ENCODE results near the gene BCL7B. TPM values are rescaled to one million over a fixed set of nuclear protein-coding genes. Genes with fewer than 3 reads are reported as not detected.

Gene BCL7B
- total RNA-seq, 1 experiment from 2014 or later = 95.4 TPM

DNA sequence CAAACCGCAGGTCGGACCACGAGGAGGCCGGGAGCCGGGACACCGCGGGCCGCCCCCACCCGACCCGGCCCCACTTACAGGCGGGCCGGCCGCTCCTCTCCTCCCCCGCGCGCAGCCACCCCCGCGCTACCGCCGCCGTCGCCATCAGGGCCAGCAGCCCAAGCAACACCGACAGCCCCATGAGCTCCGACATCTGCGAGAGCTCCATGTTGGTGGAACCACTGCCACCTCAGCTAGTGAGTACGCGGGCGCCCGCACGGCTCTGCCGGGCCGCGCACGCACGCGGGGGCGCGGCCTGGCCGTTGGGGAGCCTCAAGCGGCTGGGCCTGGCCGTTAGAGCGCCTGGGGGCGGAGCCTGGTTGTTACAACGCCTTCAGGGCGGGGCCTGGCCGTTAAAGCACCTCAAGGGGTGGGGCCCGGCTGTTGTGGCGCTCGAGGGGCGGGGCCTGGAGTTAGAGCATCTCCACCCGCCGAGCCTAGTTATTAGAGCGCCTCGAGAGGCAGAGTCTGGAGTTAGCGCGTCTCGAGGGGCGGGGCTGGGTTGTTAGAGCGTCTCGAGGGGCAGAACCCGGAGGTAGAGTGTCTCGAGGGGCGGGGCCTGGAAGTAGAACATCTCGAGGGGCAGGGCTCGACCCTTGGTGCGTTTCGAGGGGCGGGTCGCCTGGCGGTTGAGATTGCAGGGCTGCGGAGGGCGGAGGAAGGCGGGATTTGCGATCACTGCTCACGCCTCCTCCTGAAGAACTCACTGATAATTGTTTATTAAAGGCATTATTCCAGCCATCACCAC lies 21.0 kb upstream of the BCL7B start, which contains the start of gene TBL2:
TSS of gene TBL2 (minus strand) at position 238 of the 787 bp plus-strand sequence. CDS start at position 208, 30 bp downstream.
- no peaks in the 10 kb centered on the region; the same call in 1 of the 2 replicates for H3K36me3 ChIP-seq (ENCODE audit: control insufficient read depth, insufficient read depth, low read length)
- intact Hi-C loops (cut with micrococcal nuclease; ENCODE audit: unreplicated experiment) = no loop called here
- POLR2A ChIA-PET = interaction anchor here (0.5 to 1.0 kb wide), 6 partner anchors 9 to 156 kb away, joined by 3 to 11 read pairs (median 4); partner anchors contain the start of gene BAZ1B
- no peaks in the 10 kb centered on the region for H3K27me3 ChIP-seq (ENCODE audit: control insufficient read depth, insufficient read depth, low read length)
- ATAC-seq (peak; percentile 95), DNase-seq (ENCODE audit: low read depth, low spot score) (peak; percentile 94)
- peak within 1 kb of the TSS; percentile 91 for H3K27ac ChIP-seq (ENCODE audit: low read length)
- H3K9me3 ChIP-seq (ENCODE audit: control insufficient read depth, insufficient read depth, low read depth, low read length) = no peaks in the 10 kb centered on the region
- CTCF ChIA-PET = interaction anchor here (0.5 to 0.6 kb wide), 4 partner anchors 40 to 574 kb away, joined by 3 to 7 read pairs (median 4); no protein-coding TSS in a partner anchor
- BruUV-seq (replicated peaks) = no TSS peak
- TF ChIP-seq POLR2AphosphoS5 (IDR thresholded peaks at IDR 0.05; ENCODE audit: low read depth, low read length) (peak; percentile 95), SIN3A (IDR thresholded peaks at IDR 0.05; ENCODE audit: borderline replicate concordance, insufficient read depth, low read depth, low read length) (peak; percentile 79; the same call in 1 of the 2 replicates), TCF7L2 (IDR thresholded peaks at IDR 0.05; ENCODE audit: low read depth, low read length) (no peak)
- TF ChIP-seq, protein P1, sequence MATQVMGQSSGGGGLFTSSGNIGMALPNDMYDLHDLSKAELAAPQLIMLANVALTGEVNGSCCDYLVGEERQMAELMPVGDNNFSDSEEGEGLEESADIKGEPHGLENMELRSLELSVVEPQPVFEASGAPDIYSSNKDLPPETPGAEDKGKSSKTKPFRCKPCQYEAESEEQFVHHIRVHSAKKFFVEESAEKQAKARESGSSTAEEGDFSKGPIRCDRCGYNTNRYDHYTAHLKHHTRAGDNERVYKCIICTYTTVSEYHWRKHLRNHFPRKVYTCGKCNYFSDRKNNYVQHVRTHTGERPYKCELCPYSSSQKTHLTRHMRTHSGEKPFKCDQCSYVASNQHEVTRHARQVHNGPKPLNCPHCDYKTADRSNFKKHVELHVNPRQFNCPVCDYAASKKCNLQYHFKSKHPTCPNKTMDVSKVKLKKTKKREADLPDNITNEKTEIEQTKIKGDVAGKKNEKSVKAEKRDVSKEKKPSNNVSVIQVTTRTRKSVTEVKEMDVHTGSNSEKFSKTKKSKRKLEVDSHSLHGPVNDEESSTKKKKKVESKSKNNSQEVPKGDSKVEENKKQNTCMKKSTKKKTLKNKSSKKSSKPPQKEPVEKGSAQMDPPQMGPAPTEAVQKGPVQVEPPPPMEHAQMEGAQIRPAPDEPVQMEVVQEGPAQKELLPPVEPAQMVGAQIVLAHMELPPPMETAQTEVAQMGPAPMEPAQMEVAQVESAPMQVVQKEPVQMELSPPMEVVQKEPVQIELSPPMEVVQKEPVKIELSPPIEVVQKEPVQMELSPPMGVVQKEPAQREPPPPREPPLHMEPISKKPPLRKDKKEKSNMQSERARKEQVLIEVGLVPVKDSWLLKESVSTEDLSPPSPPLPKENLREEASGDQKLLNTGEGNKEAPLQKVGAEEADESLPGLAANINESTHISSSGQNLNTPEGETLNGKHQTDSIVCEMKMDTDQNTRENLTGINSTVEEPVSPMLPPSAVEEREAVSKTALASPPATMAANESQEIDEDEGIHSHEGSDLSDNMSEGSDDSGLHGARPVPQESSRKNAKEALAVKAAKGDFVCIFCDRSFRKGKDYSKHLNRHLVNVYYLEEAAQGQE (IDR thresholded peaks at IDR 0.05; ENCODE audit: insufficient read depth in 1 of 2, low read depth in 2 of 2, low read length in 1 of 2) = no peak
- TF ChIP-seq, protein P2, sequence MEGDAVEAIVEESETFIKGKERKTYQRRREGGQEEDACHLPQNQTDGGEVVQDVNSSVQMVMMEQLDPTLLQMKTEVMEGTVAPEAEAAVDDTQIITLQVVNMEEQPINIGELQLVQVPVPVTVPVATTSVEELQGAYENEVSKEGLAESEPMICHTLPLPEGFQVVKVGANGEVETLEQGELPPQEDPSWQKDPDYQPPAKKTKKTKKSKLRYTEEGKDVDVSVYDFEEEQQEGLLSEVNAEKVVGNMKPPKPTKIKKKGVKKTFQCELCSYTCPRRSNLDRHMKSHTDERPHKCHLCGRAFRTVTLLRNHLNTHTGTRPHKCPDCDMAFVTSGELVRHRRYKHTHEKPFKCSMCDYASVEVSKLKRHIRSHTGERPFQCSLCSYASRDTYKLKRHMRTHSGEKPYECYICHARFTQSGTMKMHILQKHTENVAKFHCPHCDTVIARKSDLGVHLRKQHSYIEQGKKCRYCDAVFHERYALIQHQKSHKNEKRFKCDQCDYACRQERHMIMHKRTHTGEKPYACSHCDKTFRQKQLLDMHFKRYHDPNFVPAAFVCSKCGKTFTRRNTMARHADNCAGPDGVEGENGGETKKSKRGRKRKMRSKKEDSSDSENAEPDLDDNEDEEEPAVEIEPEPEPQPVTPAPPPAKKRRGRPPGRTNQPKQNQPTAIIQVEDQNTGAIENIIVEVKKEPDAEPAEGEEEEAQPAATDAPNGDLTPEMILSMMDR (IDR thresholded peaks at IDR 0.05) = no peak
- in situ Hi-C loops (cut with HindIII; ENCODE audit: low pct_unique_long_range_greater_than_20kb, low sequenced_read_pairs) = no loop called here
- H3K4me1 ChIP-seq (ENCODE audit: control insufficient read depth, insufficient read depth, low read length) = peaks cover 12% of the 10 kb centered on the region
- H3K4me3 ChIP-seq (ENCODE audit: low read depth in 2 of 2, low read length in 2 of 2) = peak within 1 kb of the TSS; percentile 73 to 99

DNA sequence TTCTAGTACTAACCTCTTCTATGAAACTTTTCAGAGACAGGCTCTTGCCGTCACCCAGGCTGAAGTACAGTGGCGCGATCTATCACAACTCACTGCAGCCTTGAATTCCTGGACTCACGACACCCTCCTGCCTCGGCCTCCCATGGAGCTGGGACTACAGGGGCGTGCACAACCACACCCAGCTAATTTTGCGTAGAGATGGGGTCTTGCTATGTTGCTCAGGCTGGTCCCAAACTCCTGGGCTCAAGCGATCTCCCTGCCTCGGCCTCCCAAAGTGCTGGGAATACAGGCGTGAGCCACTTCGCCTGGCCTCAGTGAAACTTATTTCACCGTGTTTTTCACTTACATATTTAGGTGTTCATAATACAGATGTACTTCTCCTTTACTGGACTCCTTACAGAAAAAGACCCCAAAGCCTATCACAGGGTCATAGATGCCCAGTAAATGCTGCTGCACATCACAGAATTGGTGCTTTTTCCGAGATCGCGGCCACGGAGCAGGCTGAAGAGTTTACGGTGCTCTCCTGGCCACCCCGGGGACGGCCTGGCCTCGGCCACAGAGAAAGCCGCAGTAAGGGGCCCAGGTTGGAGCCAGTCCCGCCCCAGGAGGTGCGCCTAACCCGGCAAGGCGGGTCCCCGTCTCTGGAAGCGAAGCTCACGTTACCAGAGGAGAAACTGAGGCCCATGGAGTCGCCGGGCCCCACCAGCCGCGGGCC lies 20.3 kb upstream of the BCL7B start:
- in situ Hi-C loops (cut with HindIII; ENCODE audit: low pct_unique_long_range_greater_than_20kb, low sequenced_read_pairs) (no loop called here), intact Hi-C loops (cut with micrococcal nuclease; ENCODE audit: unreplicated experiment) (no loop called here)
- DNase-seq (ENCODE audit: low read depth, low spot score) = no peak
- Histone ChIP-seq H3K36me3 (ENCODE audit: control insufficient read depth, insufficient read depth, low read length) (no peaks in the 10 kb centered on the region; the same call in 1 of the 2 replicates), H3K4me3 (ENCODE audit: low read depth in 2 of 2, low read length in 2 of 2) (peak overlapping the region; percentile 73 to 99), H3K27me3 (ENCODE audit: control insufficient read depth, insufficient read depth, low read length) (no peaks in the 10 kb centered on the region), H3K9me3 (ENCODE audit: control insufficient read depth, insufficient read depth, low read depth, low read length) (no peaks in the 10 kb centered on the region), H3K4me1 (ENCODE audit: control insufficient read depth, insufficient read depth, low read length) (peaks cover 12% of the 10 kb centered on the region), H3K27ac (ENCODE audit: low read length) (peak overlapping the region; percentile 91)
- TF ChIP-seq, protein P2 (IDR thresholded peaks at IDR 0.05) = no peak
- TF ChIP-seq, protein P1 (IDR thresholded peaks at IDR 0.05; ENCODE audit: insufficient read depth in 1 of 2, low read depth in 2 of 2, low read length in 1 of 2) = no peak
- TF ChIP-seq TCF7L2 (IDR thresholded peaks at IDR 0.05; ENCODE audit: low read depth, low read length) (no peak), POLR2AphosphoS5 (IDR thresholded peaks at IDR 0.05; ENCODE audit: low read depth, low read length) (no peak), SIN3A (IDR thresholded peaks at IDR 0.05; ENCODE audit: borderline replicate concordance, insufficient read depth, low read depth, low read length) (no peak)
- peak; percentile 50 for ATAC-seq
- CTCF ChIA-PET = interaction anchor here (0.6 kb wide), 3 partner anchors 41 to 88 kb away, joined by 3 to 4 read pairs (median 3); no protein-coding TSS in a partner anchor
- BruUV-seq (replicated peaks) = TSS peak; percentile 88
- POLR2A ChIA-PET = interaction anchor here (0.6 to 1.0 kb wide), 5 partner anchors 9 to 157 kb away, joined by 3 to 11 read pairs (median 4); partner anchors contain the start of gene BAZ1B

Measured in Panc1 (cell line).